Activated CD4-positive, alpha-beta T cell treated with anti-CD3 and anti-CD28 coated beads, Interleukin-2, amount 10 ng/mL, durations not matched to agents 7 days and 5 days (primary cell): ENCODE results near the gene RPEL1. TPM values are rescaled to one million over a fixed set of nuclear protein-coding genes. Genes with fewer than 3 reads are reported as not detected.
A peak's percentile ranks its signal among the peaks of the same experiment; 100 is the strongest.
"Not testable (repeated sequence)": the region's sequence is repeated elsewhere in the genome, so short reads cannot be mapped to it uniquely, and the experiment has no call there.

Source experiments
- CTCF ChIA-PET: fragments of 350-600 bp; sonication (Branson Sonifier 250); formaldehyde crosslinking; loops from one replicate; lab custom pipeline; 2021; ENCODE audit warnings: antibody characterized with exemption; lab: Charles Lee
- POLR2A ChIA-PET: fragments of 350-600 bp; sonication (Branson Sonifier 250); formaldehyde crosslinking; loops from one replicate; lab custom pipeline; 2021; ENCODE audit warnings: antibody characterized with exemption; lab: Charles Lee
- DNase-seq: peaks from one replicate; pipeline ENCODE4 v3.0.0-alpha.2; 2020
- H3K27ac Mint-ChIP-seq: one replicate; pipeline ENCODE4 v1.8.0; 2021; ENCODE audit warnings: mild to moderate bottlenecking, moderate library complexity, mixed read lengths
- H3K27me3 Mint-ChIP-seq: one replicate; pipeline ENCODE4 v1.8.0; 2021; ENCODE audit warnings: mixed read lengths
- H3K36me3 Mint-ChIP-seq: one replicate; pipeline ENCODE4 v1.8.0; 2021; ENCODE audit warnings: low read depth, mixed read lengths
- H3K4me1 Mint-ChIP-seq: one replicate; pipeline ENCODE4 v1.8.0; 2021; ENCODE audit warnings: mixed read lengths
- H3K4me3 Mint-ChIP-seq: one replicate; pipeline ENCODE4 v1.8.0; 2021; ENCODE audit warnings: mild to moderate bottlenecking, moderate library complexity, mixed read lengths
- H3K9me3 Mint-ChIP-seq: one replicate; pipeline ENCODE4 v1.8.0; 2021; ENCODE audit warnings: mixed read lengths
- total RNA-seq, 2 experiments: library from RNA; stranded (reverse); gene quantifications; one replicate each; pipeline ENCODE4 v1.2.3, GENCODE V29; 2021

The RPEL1 gene
- total RNA-seq, 2 experiments from 2014 or later = not detected

DNA sequence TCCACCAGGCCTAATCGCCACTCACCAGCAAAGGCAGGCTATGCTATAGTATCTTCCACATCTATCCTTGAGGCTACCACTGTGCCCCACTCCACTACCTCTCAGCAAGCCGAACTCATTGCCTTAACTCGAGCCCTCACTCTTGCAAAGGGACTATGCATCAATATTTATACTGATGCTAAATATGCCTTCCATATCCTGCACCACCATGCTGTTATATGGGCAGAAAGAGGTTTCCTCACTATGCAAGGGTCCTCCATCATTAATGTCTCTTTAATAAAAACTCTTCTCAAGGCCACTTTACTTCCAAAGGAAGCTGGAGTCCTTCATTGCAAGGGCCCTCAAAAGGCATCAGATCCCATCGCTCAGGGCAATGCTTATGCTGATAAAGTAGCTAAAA, 35.4 kb upstream of the RPEL1 start:
- POLR2A ChIA-PET, CTCF ChIA-PET: not testable (repeated sequence)

DNA sequence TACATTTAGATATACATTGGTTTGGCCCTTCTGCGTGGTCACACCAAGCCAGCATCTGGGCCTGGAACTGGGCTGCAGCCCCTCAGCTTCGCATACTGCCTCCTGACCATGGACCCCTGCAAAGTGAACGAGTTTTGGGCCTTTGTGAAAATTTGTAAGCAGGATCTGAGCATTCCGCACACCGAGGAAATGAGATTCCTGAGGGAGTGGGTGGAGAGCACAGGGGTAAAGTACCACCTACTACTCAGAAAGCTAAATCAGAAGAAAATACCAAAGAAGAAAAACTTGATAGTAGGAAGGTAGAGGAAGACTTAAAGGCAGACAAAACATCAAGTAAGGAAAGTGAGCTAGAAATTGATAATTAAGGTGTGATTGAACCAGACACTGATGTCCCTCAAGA, 30.1 kb upstream of the RPEL1 start:
- no peak for DNase-seq
- Mint-ChIP-seq H3K4me1 (no peaks in the 10 kb centered on the region), H3K27ac (no peak overlapping the region), H3K9me3 (peaks cover 12% of the 10 kb centered on the region), H3K36me3 (no peaks in the 10 kb centered on the region), H3K4me3 (no peak overlapping the region), H3K27me3 (peaks cover 2% of the 10 kb centered on the region)
- CTCF ChIA-PET = interaction anchor here (0.8 to 1.8 kb wide), 3 partner anchors 26 to 81 kb away, joined by 3 to 7 read pairs (median 4); no protein-coding TSS in a partner anchor
- POLR2A ChIA-PET = no interaction called here

More for the DNA sequence above, 35.4 kb upstream of the RPEL1 start:
- peaks cover 12% of the 10 kb centered on the region for H3K9me3 Mint-ChIP-seq
- not testable (repeated sequence) for H3K27me3 Mint-ChIP-seq, DNase-seq, H3K36me3 Mint-ChIP-seq, H3K4me1 Mint-ChIP-seq, H3K27ac Mint-ChIP-seq, H3K4me3 Mint-ChIP-seq

DNA sequence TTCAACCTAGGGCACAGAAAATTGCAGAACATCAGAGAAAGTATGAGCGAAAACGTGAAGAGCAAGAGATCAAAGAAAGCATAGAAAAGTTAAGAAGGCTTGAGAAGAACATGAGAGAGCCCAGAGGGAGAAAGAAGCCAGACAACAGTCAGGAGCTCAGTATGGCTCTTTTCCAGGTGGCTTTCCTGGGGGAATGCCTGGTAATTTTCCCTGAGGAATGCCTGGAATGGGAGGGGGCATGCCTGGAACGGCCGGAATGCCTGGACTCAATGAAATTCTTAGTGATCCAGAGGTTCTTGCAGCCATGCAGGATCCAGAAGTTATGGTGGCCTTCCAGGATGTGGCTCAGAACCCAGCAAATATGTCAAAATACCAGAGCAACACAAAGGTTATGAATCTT, 29.3 kb upstream of the RPEL1 start:
- H3K36me3 Mint-ChIP-seq, DNase-seq, H3K4me1 Mint-ChIP-seq, H3K27ac Mint-ChIP-seq, H3K27me3 Mint-ChIP-seq, POLR2A ChIA-PET, H3K4me3 Mint-ChIP-seq: not testable (repeated sequence)
- CTCF ChIA-PET = interaction anchor here (0.8 to 1.8 kb wide), 2 partner anchors 25 to 28 kb away, joined by 3 to 7 read pairs; no protein-coding TSS in a partner anchor
- peaks cover 12% of the 10 kb centered on the region for H3K9me3 Mint-ChIP-seq

DNA sequence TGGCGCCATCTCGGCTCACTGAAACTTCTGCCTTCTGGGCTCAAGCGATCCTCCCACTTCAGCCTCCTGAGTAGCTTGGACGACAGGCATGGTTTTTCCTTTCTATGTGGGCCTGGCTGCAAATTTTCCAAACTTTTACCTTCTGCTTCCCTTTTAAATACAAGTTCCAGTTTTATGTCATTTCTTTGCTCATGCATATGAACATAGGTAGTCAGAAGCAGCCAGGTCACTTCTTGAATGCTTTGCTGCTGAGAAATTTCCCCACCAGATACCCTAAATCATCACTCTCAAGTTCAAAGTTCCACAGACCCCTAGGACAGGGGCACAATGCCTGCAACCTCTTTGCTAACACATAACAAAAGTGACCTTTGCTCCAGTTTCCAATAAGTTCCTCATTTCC, 21.6 kb upstream of the RPEL1 start:
- H3K27ac Mint-ChIP-seq = no peak overlapping the region
- ChIA-PET POLR2A (no interaction called here), CTCF (interaction anchor here (1.1 kb wide), 1 partner anchor 10 kb away, joined by 3 read pairs; no protein-coding TSS in a partner anchor)
- H3K27me3 Mint-ChIP-seq = no peaks in the 10 kb centered on the region
- H3K4me3 Mint-ChIP-seq = no peak overlapping the region
- H3K9me3 Mint-ChIP-seq = peaks cover 13% of the 10 kb centered on the region
- peaks cover 6% of the 10 kb centered on the region for H3K36me3 Mint-ChIP-seq
- DNase-seq = no peak
- no peaks in the 10 kb centered on the region for H3K4me1 Mint-ChIP-seq

DNA sequence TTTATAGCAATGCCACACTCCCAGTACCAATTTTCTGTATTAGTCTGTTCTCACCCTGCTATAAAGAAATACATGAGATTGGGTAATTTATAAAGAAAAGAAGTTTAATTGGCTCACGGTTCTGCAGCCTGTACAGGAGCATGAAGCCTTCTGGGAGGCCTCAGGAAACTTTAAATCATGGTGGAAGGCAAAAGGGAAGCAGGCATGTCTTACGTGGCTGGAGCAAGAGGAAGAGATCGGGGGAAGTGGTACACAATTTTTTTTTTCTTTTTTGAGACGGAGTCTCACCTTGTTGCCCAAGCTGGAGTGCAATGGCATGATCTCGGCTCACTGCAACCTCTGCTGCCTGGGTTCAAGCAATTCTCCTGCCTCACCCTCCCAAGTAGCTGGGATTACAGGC, 21.0 kb upstream of the RPEL1 start:
- peaks cover 13% of the 10 kb centered on the region for H3K9me3 Mint-ChIP-seq
- H3K4me3 Mint-ChIP-seq, DNase-seq, H3K27me3 Mint-ChIP-seq, H3K4me1 Mint-ChIP-seq, POLR2A ChIA-PET, H3K27ac Mint-ChIP-seq, H3K36me3 Mint-ChIP-seq, CTCF ChIA-PET: not testable (repeated sequence)

DNA sequence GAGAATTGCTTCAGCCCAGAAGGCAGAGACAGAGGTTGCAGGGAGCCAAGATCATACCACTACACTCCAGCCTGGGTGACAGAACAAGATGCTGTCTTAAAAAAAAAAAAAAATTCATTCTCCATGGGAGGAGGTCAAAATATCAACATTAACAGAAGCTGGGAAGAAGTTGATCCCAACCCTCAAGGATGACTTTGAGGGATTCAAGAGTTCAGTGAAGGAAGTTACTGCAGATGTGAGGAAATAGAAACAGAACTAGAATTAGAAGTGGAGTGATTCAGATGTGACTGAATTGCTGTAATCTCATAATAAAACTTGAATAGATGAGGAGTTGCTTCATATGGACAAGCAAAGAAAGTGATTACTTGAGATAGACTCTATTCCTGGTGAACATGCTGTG, 19.7 kb upstream of the RPEL1 start:
- H3K27ac Mint-ChIP-seq = no peak overlapping the region
- CTCF ChIA-PET = no interaction called here
- no peaks in the 10 kb centered on the region for H3K27me3 Mint-ChIP-seq
- H3K9me3 Mint-ChIP-seq = peaks cover 13% of the 10 kb centered on the region
- H3K4me3 Mint-ChIP-seq = no peak overlapping the region
- no peak for DNase-seq
- POLR2A ChIA-PET = no interaction called here
- H3K36me3 Mint-ChIP-seq = peaks cover 6% of the 10 kb centered on the region
- H3K4me1 Mint-ChIP-seq = no peaks in the 10 kb centered on the region

DNA sequence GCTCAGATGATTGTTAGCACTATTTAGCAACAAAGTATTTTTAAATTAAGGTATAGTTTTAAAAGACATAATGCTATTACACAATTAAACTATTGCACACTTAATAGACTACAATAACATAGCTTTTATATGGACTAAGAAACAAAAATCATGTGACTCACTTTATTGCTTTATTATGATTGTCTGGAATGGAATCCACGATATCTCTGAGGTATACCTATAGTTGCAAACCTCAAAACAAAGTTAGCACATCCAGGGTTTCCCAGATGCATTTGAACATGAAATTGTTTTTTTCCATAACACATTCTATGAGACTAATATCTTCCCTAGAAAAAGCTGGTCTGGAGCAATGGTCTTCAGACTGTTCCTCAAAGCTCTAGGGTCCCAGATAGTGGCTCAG, 18.3 kb upstream of the RPEL1 start:
- no peak overlapping the region for H3K27ac Mint-ChIP-seq
- no peaks in the 10 kb centered on the region for H3K4me1 Mint-ChIP-seq
- H3K9me3 Mint-ChIP-seq = peaks cover 11% of the 10 kb centered on the region
- POLR2A ChIA-PET = no interaction called here
- H3K4me3 Mint-ChIP-seq = no peak overlapping the region
- H3K27me3 Mint-ChIP-seq = no peaks in the 10 kb centered on the region
- H3K36me3 Mint-ChIP-seq = peaks cover 6% of the 10 kb centered on the region
- no peak for DNase-seq
- CTCF ChIA-PET = interaction anchor here (0.6 to 1.7 kb wide), 5 partner anchors 9 to 163 kb away, joined by 3 to 4 read pairs (median 3); no protein-coding TSS in a partner anchor

DNA sequence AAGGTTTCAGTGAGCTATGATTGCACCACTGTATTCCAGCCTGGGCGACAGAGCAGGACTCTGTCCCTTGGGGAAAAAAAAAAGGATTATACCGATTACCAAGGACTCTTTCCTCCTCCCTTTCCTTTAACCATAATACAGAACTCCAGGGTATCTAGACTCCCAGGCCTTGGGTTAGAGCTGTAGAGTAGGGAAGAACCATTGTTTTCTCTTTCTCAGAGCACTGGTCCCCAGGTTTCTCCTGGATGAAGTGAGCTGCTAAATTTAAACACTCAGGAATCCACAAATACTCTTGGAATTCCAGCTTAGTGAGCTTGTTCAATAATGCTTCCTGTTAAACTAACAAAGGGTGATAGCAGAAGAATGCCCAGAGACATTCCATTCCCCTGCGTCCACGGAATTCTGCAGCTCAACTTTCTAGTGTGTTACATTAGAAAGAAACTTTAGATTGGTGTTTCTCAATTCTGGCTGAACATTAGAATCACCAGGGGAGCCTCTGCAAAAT, 14.6 kb upstream of the RPEL1 start:
- DNase-seq = no peak
- CTCF ChIA-PET = interaction anchor here (0.6 to 1.5 kb wide), 9 partner anchors 14 to 405 kb away, joined by 3 to 5 read pairs (median 3); partner anchors contain the start of genes CNNM2 and NT5C2
- no peaks in the 10 kb centered on the region for H3K36me3 Mint-ChIP-seq
- no peaks in the 10 kb centered on the region for H3K9me3 Mint-ChIP-seq
- H3K27ac Mint-ChIP-seq = no peak overlapping the region
- H3K4me3 Mint-ChIP-seq = no peak overlapping the region
- POLR2A ChIA-PET = no interaction called here
- no peaks in the 10 kb centered on the region for H3K27me3 Mint-ChIP-seq
- no peaks in the 10 kb centered on the region for H3K4me1 Mint-ChIP-seq

DNA sequence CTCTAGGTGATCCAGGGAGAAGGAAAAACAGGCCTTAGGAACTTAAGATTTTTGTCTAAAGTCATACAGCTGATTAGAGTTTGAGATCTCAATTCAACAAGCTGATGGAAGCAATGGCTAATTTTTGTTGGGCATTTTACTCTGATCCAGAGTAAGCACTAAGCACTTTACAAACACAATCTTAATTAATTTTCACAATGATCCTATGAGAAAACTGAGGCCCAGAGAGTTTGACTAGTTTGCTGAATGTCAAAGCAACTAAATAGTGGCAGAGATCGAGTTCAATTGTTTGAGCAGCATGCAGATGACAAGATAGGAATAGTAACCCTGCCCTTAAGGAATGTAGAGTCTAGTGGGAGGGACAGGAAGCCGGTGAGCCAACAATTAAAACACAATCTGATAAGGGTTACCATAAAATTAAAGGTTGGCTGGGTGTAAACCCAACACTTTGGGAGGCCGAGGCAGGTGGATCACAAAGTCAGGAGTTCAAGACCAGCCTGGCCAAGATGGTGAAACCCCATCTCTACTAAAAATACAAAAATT, 13.5 kb upstream of the RPEL1 start:
- no peaks in the 10 kb centered on the region for H3K27me3 Mint-ChIP-seq
- no peaks in the 10 kb centered on the region for H3K9me3 Mint-ChIP-seq
- H3K4me1 Mint-ChIP-seq = no peaks in the 10 kb centered on the region
- H3K36me3 Mint-ChIP-seq = no peaks in the 10 kb centered on the region
- no peak overlapping the region for H3K4me3 Mint-ChIP-seq
- DNase-seq = no peak
- POLR2A ChIA-PET = no interaction called here
- CTCF ChIA-PET = interaction anchor here (1.5 kb wide), 1 partner anchor 13 kb away, joined by 5 read pairs; no protein-coding TSS in a partner anchor
- H3K27ac Mint-ChIP-seq = no peak overlapping the region

DNA sequence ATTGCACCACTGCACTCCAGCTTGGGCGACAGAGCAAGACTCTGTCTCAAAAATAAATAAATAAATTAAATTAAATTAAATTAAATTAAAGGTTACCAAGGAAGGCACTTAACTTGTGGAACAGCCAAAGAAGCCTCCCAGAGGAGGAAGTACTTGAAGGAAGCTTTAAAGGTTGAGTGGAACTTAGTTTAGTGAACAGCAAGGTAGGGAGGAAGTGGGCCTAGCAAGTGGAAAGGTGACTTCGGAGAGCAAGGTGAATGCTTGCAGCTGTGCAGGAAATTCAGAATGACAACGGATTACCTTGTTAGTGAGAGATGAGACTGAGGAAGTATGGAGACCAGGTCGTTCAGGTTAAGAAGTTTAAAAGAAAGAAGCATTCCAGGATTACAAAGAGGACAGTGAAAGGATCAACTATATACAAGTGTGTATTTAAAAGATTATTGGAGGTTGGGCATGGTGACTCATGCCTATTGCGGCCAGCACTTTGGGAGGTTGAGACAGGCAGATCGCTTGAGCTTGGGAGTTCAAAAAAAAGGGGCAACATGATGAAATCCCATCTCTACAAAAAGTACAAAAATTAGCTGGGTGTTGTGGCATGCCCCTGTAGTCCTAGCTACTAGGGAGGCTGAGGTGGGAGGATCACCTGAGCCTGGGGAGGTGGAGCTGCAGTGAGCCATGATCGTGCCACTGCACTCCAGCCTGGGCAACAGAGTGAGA, 12.8 kb upstream of the RPEL1 start:
- Mint-ChIP-seq H3K9me3 (no peaks in the 10 kb centered on the region), H3K4me3 (no peak overlapping the region), H3K27ac (no peak overlapping the region), H3K27me3 (no peaks in the 10 kb centered on the region), H3K4me1 (no peaks in the 10 kb centered on the region), H3K36me3 (no peaks in the 10 kb centered on the region)
- POLR2A ChIA-PET = no interaction called here
- CTCF ChIA-PET = no interaction called here
- no peak for DNase-seq

DNA sequence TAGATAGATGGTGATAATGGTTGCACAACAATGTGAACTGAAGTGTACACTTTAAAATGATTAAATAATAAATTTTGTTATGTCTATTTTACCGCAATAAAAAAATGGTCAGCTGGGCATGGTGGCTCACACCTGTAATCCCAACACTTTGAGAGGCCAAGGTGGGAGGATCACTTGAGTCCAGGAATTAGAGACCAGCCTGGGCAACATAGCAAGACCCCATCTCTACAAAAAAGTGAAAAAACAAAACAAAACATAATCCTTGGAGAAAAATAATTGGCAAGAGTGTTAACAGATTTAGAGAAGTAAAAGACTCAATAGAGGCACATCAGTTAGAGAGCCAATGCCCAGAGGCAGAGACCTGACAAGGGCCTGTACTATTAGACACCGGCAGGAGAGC, 9.9 kb upstream of the RPEL1 start:
- no peak overlapping the region for H3K27ac Mint-ChIP-seq
- H3K4me3 Mint-ChIP-seq = no peak overlapping the region
- H3K36me3 Mint-ChIP-seq = no peaks in the 10 kb centered on the region
- no peaks in the 10 kb centered on the region for H3K27me3 Mint-ChIP-seq
- H3K4me1 Mint-ChIP-seq = peaks cover 10% of the 10 kb centered on the region
- ChIA-PET POLR2A (no interaction called here), CTCF (interaction anchor here (1.4 to 1.6 kb wide), 2 partner anchors 8 to 9 kb away, joined by 3 to 9 read pairs; no protein-coding TSS in a partner anchor)
- DNase-seq = no peak
- no peaks in the 10 kb centered on the region for H3K9me3 Mint-ChIP-seq

DNA sequence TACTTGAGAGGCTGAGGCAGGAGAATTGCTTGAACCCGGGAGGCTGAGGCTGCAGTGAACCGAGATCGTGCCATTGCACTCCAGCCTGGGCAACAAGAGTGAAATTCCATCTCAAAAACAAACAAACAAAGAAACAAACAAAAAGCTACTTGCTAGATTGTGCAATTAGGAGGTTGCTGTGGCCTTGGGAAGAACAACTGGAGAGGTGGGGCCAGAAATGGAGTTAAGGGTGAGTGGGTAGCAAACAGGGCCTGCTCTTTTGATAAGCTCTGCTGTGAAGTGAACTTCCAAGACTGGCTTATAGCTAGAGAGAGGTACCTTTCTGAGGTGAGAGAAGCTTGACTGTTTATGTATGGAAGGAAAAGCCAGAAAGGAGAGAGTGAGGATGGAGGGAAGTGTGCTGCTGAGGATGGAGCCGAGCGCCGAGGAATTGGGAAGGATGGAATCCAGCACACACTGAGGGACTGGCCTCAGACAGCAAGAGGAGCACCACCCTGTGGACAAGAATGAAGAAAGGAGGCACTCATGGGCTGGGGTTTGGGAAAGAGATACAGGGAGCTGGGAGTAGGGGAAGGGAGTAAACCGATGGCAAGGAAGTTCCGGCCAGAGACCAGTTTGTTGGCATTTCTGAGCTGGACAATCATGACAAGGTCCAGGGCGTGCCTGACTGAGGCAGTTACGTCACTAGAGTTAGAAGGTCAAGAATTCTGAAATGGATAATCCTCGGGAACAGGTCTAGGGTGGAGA, 7.0 kb upstream of the RPEL1 start:
- Mint-ChIP-seq H3K4me1 (peaks cover 21% of the 10 kb centered on the region), H3K27me3 (no peaks in the 10 kb centered on the region), H3K27ac (peak overlapping the region; percentile 25), H3K9me3 (no peaks in the 10 kb centered on the region), H3K36me3 (no peaks in the 10 kb centered on the region), H3K4me3 (no peak overlapping the region)
- ChIA-PET CTCF (interaction anchor here (0.6 to 1.3 kb wide), 5 partner anchors 8 to 412 kb away, joined by 3 to 4 read pairs (median 3); partner anchors contain the start of gene CNNM2), POLR2A (no interaction called here)
- DNase-seq = no peak
